CD4-positive, alpha-beta memory T cell (primary cell): ENCODE data around the gene PTPN5. TPM values are rescaled to one million over a fixed set of nuclear protein-coding genes. Genes with fewer than 3 reads are reported as not detected.
A peak's percentile ranks its signal among the peaks of the same experiment; 100 is the strongest.

Source experiments
- CTCF ChIA-PET: fragments of 350-600 bp; sonication (Branson Sonifier 250); formaldehyde crosslinking; loops from one replicate; lab custom pipeline; 2021; ENCODE audit warnings: inconsistent platforms; ENCODE audit not compliant: partially characterized antibody; lab: Charles Lee
- POLR2A ChIA-PET: fragments of 350-600 bp; sonication (Branson Sonifier 250); formaldehyde crosslinking; loops from one replicate; lab custom pipeline; 2021; ENCODE audit not compliant: partially characterized antibody; lab: Charles Lee
- DNase-seq, 5 donors: peaks; one replicate each; pipeline versions ENCODE4 v3.0.0 to v3.0.0-alpha.2; 2020 to 2022; ENCODE audit warnings: mixed read lengths in 1 of 5
- H3K27ac ChIP-seq: one replicate; pipeline ENCODE4 v1.7.0; 2013; ENCODE audit warnings: low read depth, low read length
- H3K27me3 ChIP-seq: 2 replicates; pipeline ENCODE4 v1.7.0; 2013; ENCODE audit warnings: mild to moderate bottlenecking, low read length, moderate library complexity; ENCODE audit not compliant: insufficient read depth
- H3K36me3 ChIP-seq: 2 replicates; pipeline ENCODE4 v1.7.0; 2013; ENCODE audit warnings: mild to moderate bottlenecking, low read length, moderate library complexity; ENCODE audit not compliant: insufficient read depth
- H3K4me1 ChIP-seq: 2 replicates; pipeline ENCODE4 v1.7.0; 2013; ENCODE audit warnings: mild to moderate bottlenecking, low read length, moderate library complexity; ENCODE audit not compliant: insufficient read depth
- H3K4me3 ChIP-seq, 2 donors: one replicate each; pipeline ENCODE4 v1.7.0; 2013; ENCODE audit warnings: low read length in 2 of 2, mild to moderate bottlenecking in 1 of 2
- H3K9me3 ChIP-seq, 2 donors: one replicate each; pipeline ENCODE4 v1.7.0; 2013; ENCODE audit warnings: low read length in 2 of 2, control low read depth in 1 of 2; ENCODE audit not compliant: control insufficient read depth in 1 of 2
- H3K27ac Mint-ChIP-seq, 7 donors: one replicate each; pipeline ENCODE4 v1.8.0; 2020 to 2021; ENCODE audit warnings: mixed read lengths in 7 of 7, mild to moderate bottlenecking in 6 of 7, inconsistent platforms in 3 of 7, moderate library complexity in 3 of 7
- H3K27me3 Mint-ChIP-seq, 2 donors: one replicate each; pipeline ENCODE4 v1.8.0; 2020 to 2021; ENCODE audit warnings: mixed read lengths in 2 of 2
- H3K36me3 Mint-ChIP-seq, 2 donors: one replicate each; pipeline ENCODE4 v1.8.0; 2020 to 2021; ENCODE audit warnings: mixed read lengths in 2 of 2, inconsistent platforms in 1 of 2, mild to moderate bottlenecking in 1 of 2
- H3K4me1 Mint-ChIP-seq, 4 donors: one replicate each; pipeline ENCODE4 v1.8.0; 2020 to 2021; ENCODE audit warnings: mixed read lengths in 4 of 4, mild to moderate bottlenecking in 1 of 4
- H3K4me3 Mint-ChIP-seq, 8 donors: one replicate each; pipeline ENCODE4 v1.8.0; 2020 to 2021; ENCODE audit warnings: mixed read lengths in 8 of 8, mild to moderate bottlenecking in 7 of 8, moderate library complexity in 6 of 8, inconsistent platforms in 3 of 8
- H3K9me3 Mint-ChIP-seq, 8 donors: one replicate each; pipeline ENCODE4 v1.8.0; 2020 to 2021; ENCODE audit warnings: mixed read lengths in 8 of 8, mild to moderate bottlenecking in 5 of 8, inconsistent platforms in 3 of 8, moderate library complexity in 1 of 8
- intact Hi-C: fragments of 100-400 bp; cut with micrococcal nuclease; formaldehyde crosslinking; loops from one replicate; pipeline ENCODE4 v1.15.1; 2023
- polyA plus RNA-seq, 2 donors: library from polyadenylated mRNA; unstranded; fragments of 300-500 nt; fragmentation: Illumina TruSeq; gene quantifications; one replicate each; pipeline ENCODE4 v1.2.3, GENCODE V29; 2021
- total RNA-seq, 2 experiments: library from RNA; stranded (reverse); gene quantifications; one replicate each; pipeline ENCODE4 v1.2.3, GENCODE V29; 2021

The PTPN5 gene
- total and polyA plus RNA-seq, 4 experiments from 2014 or later, result not detected

DNA sequence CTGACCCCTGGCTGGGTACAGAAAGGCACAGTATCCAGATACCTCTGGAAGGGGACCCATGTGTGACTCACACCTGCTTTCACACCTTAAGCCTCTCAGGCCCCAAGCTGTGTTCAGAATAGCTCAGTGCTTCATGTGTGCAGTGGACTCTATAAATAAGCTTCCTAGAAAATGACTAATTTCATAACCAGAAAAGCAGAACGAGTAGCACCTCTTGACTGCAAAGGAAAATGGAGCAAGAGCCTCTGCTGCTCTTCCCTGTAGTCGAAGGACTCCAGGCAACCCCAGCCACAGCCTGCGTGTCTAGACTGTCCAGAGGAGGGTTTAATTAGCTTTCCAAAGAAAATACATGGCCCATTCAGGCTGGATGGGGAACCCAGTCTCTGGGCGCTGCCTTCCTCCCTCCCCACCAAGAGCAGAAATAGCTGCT, 23.1 kb downstream of the PTPN5 start:
- Mint-ChIP-seq H3K4me1 (peaks cover 4 to 5% (median 4%) of the 10 kb centered on the region in 4 donors), H3K36me3 (no peaks in the 10 kb centered on the region), H3K4me3 (no peak overlapping the region), H3K27ac (no peak overlapping the region), H3K27me3 (peaks cover 8% of the 10 kb centered on the region in 2 donors), H3K9me3 (no peaks in the 10 kb centered on the region)
- no peak overlapping the region for H3K4me3 ChIP-seq
- intact Hi-C loops, result loop anchor here (10.0 kb wide), 1 partner anchor 524 kb away; the partner anchor contains the start of gene SAA2
- CTCF ChIA-PET, result interaction anchor here (1.0 to 2.5 kb wide), 4 partner anchors 10 to 653 kb away, joined by 3 to 11 read pairs (median 6); no protein-coding TSS in a partner anchor
- H3K4me1 ChIP-seq, result peaks cover 5% of the 10 kb centered on the region
- H3K27me3 ChIP-seq, result no peaks in the 10 kb centered on the region
- H3K27ac ChIP-seq, result no peak overlapping the region
- no peak for DNase-seq
- POLR2A ChIA-PET, result no interaction called here
- no peaks in the 10 kb centered on the region for H3K9me3 ChIP-seq
- H3K36me3 ChIP-seq, result no peaks in the 10 kb centered on the region

GRCh38 chr11:18766015-18766414, 25.6 kb downstream of the PTPN5 start:
- H3K27ac Mint-ChIP-seq, result no peak overlapping the region

GRCh38 chr11:18765554-18765953, 26.0 kb downstream of the PTPN5 start:
- H3K4me1 ChIP-seq, result peaks cover 5% of the 10 kb centered on the region
- no peak for DNase-seq
- H3K27ac Mint-ChIP-seq, result peak overlapping the region in 1 of 7 donors; percentile 29
- intact Hi-C loops, result loop anchor here (2.0 to 10.0 kb wide), 2 partner anchors 521 to 775 kb away; partner anchors contain the start of gene SAA2
- no peak overlapping the region for H3K4me3 ChIP-seq
- no peak overlapping the region for H3K4me3 Mint-ChIP-seq
- H3K27ac ChIP-seq, result no peak overlapping the region
- H3K4me1 Mint-ChIP-seq, result peaks cover 4 to 5% (median 4%) of the 10 kb centered on the region in 4 donors
- H3K36me3 ChIP-seq, result no peaks in the 10 kb centered on the region
- no peaks in the 10 kb centered on the region for H3K9me3 ChIP-seq
- peaks cover 0 to 2% (median 0%) of the 10 kb centered on the region in 8 donors for H3K9me3 Mint-ChIP-seq
- POLR2A ChIA-PET, result no interaction called here
- no peaks in the 10 kb centered on the region for H3K36me3 Mint-ChIP-seq
- H3K27me3 ChIP-seq, result no peaks in the 10 kb centered on the region
- CTCF ChIA-PET, result interaction anchor here (0.9 to 5.6 kb wide), 9 partner anchors 8 to 654 kb away, joined by 3 to 56 read pairs (median 7); no protein-coding TSS in a partner anchor
- H3K27me3 Mint-ChIP-seq, result peaks cover 3% of the 10 kb centered on the region in 2 donors

More at GRCh38 chr11:18766015-18766414, 25.6 kb downstream of the PTPN5 start:
- peaks cover 4 to 5% (median 4%) of the 10 kb centered on the region in 4 donors for H3K4me1 Mint-ChIP-seq
- Histone ChIP-seq H3K4me3 (no peak overlapping the region), H3K27me3 (no peaks in the 10 kb centered on the region), H3K9me3 (no peaks in the 10 kb centered on the region), H3K36me3 (no peaks in the 10 kb centered on the region), H3K4me1 (peaks cover 5% of the 10 kb centered on the region), H3K27ac (no peak overlapping the region)
- intact Hi-C loops, result loop anchor here (10.0 kb wide), 1 partner anchor 521 kb away; the partner anchor contains the start of gene SAA2
- POLR2A ChIA-PET, result no interaction called here
- H3K27me3 Mint-ChIP-seq, result peaks cover 3% of the 10 kb centered on the region in 2 donors
- no peak for DNase-seq
- H3K36me3 Mint-ChIP-seq, result no peaks in the 10 kb centered on the region
- peaks cover 0 to 2% (median 0%) of the 10 kb centered on the region in 8 donors for H3K9me3 Mint-ChIP-seq
- CTCF ChIA-PET, result interaction anchor here (0.7 to 5.6 kb wide), 12 partner anchors 8 to 660 kb away, joined by 3 to 56 read pairs (median 5); no protein-coding TSS in a partner anchor
- no peak overlapping the region for H3K4me3 Mint-ChIP-seq

GRCh38 chr11:18761741-18762140, 29.9 kb downstream of the PTPN5 start:
- peak overlapping the region in 1 of 7 donors; percentile 11 for H3K27ac Mint-ChIP-seq
- no peaks in the 10 kb centered on the region for H3K36me3 ChIP-seq
- POLR2A ChIA-PET, result no interaction called here
- H3K9me3 Mint-ChIP-seq, result peaks cover 0 to 2% (median 0%) of the 10 kb centered on the region in 8 donors
- H3K4me3 Mint-ChIP-seq, result no peak overlapping the region
- CTCF ChIA-PET, result interaction anchor here (1.3 to 5.6 kb wide), 6 partner anchors 9 to 646 kb away, joined by 3 to 56 read pairs (median 12); no protein-coding TSS in a partner anchor
- no peaks in the 10 kb centered on the region for H3K36me3 Mint-ChIP-seq
- H3K27me3 Mint-ChIP-seq, result peaks cover 0 to 3% of the 10 kb centered on the region in 2 donors
- H3K4me1 ChIP-seq, result peaks cover 5% of the 10 kb centered on the region
- H3K27me3 ChIP-seq, result no peaks in the 10 kb centered on the region
- no peak overlapping the region for H3K27ac ChIP-seq
- no peaks in the 10 kb centered on the region for H3K9me3 ChIP-seq
- peaks cover 4 to 5% (median 4%) of the 10 kb centered on the region in 4 donors for H3K4me1 Mint-ChIP-seq
- no peak for DNase-seq
- H3K4me3 ChIP-seq, result no peak overlapping the region
- intact Hi-C loops, result loop anchor here (10.0 kb wide), 1 partner anchor 517 kb away; the partner anchor contains the start of gene SAA2

GRCh38 chr11:18761144-18761543, 30.5 kb downstream of the PTPN5 start:
- no peak overlapping the region for H3K27ac ChIP-seq
- ChIA-PET POLR2A (no interaction called here), CTCF (interaction anchor here (1.5 to 2.3 kb wide), 3 partner anchors 10 to 646 kb away, joined by 4 to 8 read pairs (median 6); no protein-coding TSS in a partner anchor)
- H3K9me3 Mint-ChIP-seq, result peaks cover 0 to 2% (median 0%) of the 10 kb centered on the region in 8 donors
- intact Hi-C loops, result loop anchor here (10.0 kb wide), 1 partner anchor 516 kb away; the partner anchor contains the start of gene SAA2
- no peak for DNase-seq
- no peaks in the 10 kb centered on the region for H3K36me3 Mint-ChIP-seq
- no peaks in the 10 kb centered on the region for H3K36me3 ChIP-seq
- no peaks in the 10 kb centered on the region for H3K9me3 ChIP-seq
- peak overlapping the region in 1 of 7 donors; percentile 11 for H3K27ac Mint-ChIP-seq
- peaks cover 0 to 3% of the 10 kb centered on the region in 2 donors for H3K27me3 Mint-ChIP-seq
- H3K27me3 ChIP-seq, result no peaks in the 10 kb centered on the region
- peaks cover 4 to 5% (median 4%) of the 10 kb centered on the region in 4 donors for H3K4me1 Mint-ChIP-seq
- H3K4me3 Mint-ChIP-seq, result no peak overlapping the region
- H3K4me3 ChIP-seq, result no peak overlapping the region
- H3K4me1 ChIP-seq, result peaks cover 5% of the 10 kb centered on the region

DNA sequence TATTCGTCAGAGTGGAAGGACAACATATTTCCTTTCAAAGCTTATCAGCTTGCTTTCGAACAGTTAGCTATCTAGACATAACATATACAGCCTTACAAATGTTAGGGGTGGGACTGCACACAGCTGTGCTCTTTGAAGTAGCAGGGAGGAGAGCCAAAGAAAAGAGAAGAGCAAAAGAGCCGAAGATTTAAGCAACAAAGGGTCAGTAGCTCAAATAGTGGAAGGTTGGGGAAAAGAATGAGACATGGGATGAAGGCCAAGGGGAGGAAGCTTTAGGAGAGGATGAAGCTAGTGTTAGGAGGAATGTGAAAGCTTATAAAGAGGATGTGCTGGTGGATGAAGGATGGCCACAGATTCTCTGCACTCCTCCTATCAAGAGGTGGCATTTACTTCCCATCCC, 33.8 kb downstream of the PTPN5 start:
- Mint-ChIP-seq H3K4me1 (no peaks in the 10 kb centered on the region), H3K36me3 (no peaks in the 10 kb centered on the region), H3K4me3 (no peak overlapping the region), H3K27ac (peak overlapping the region in 1 of 7 donors; percentile 20), H3K27me3 (peaks cover 0 to 3% of the 10 kb centered on the region in 2 donors), H3K9me3 (peaks cover 0 to 2% (median 0%) of the 10 kb centered on the region in 8 donors)
- Histone ChIP-seq H3K9me3 (no peaks in the 10 kb centered on the region), H3K27ac (no peak overlapping the region), H3K36me3 (no peaks in the 10 kb centered on the region), H3K4me3 (no peak overlapping the region), H3K27me3 (no peaks in the 10 kb centered on the region), H3K4me1 (no peaks in the 10 kb centered on the region)
- ChIA-PET CTCF (interaction anchor here (0.8 to 2.0 kb wide), 8 partner anchors 9 to 219 kb away, joined by 3 to 9 read pairs (median 6); no protein-coding TSS in a partner anchor), POLR2A (no interaction called here)
- DNase-seq, result no peak
- intact Hi-C loops, result no loop called here

- no peaks in the 10 kb centered on the region for H3K9me3 ChIP-seq
- Mint-ChIP-seq H3K27ac (no peak overlapping the region), H3K9me3 (peaks cover 0 to 2% (median 0%) of the 10 kb centered on the region in 8 donors), H3K4me1 (no peaks in the 10 kb centered on the region), H3K36me3 (no peaks in the 10 kb centered on the region), H3K4me3 (no peak overlapping the region), H3K27me3 (peaks cover 0 to 5% of the 10 kb centered on the region in 2 donors)
- no peak overlapping the region for H3K4me3 ChIP-seq
- POLR2A ChIA-PET, result no interaction called here
- no peak for DNase-seq
- no peaks in the 10 kb centered on the region for H3K27me3 ChIP-seq
- no peaks in the 10 kb centered on the region for H3K4me1 ChIP-seq
- CTCF ChIA-PET, result interaction anchor here (0.9 to 1.2 kb wide), 3 partner anchors 8 to 26 kb away, joined by 3 to 5 read pairs (median 3); no protein-coding TSS in a partner anchor
- H3K36me3 ChIP-seq, result no peaks in the 10 kb centered on the region
- H3K27ac ChIP-seq, result no peak overlapping the region
- intact Hi-C loops, result no loop called here
Measured at GRCh38 chr11:18756889-18757288, 34.7 kb downstream of the PTPN5 start.
